Head of caudate nucleus (tissue), 42 donors: ENCODE results near the gene NAA15.
"Not testable (repeated sequence)": the region's sequence is repeated elsewhere in the genome, so short reads cannot be mapped to it uniquely, and the experiment has no call there.

Experiments used
- DNase-seq, 42 donors: peaks; one replicate each; pipeline versions ENCODE4 v3.0.0 to v3.0.0-alpha.2; 2020 to 2021; ENCODE audit warnings: mixed read lengths in 7 of 42
- intact Hi-C: fragments of 100-400 bp; cut with DNase I; formaldehyde crosslinking; loops from one replicate; pipeline ENCODE4 v1.15.0; 2022

Gene NAA15

GRCh38 chr4:139301113-139301820, at the start of gene NAA15:
NAA15 (plus strand) TSS chr4:139301505; CDS start chr4:139301778, 273 bp downstream.
- intact Hi-C loops: loop anchor here (1.0 to 5.0 kb wide), 2 partner anchors 124 to 219 kb away; partner anchors contain the start of gene ELF2

GRCh38 chr4:139253046-139253445, 48.3 kb upstream of the NAA15 start:
- intact Hi-C loops: no loop called here
- DNase-seq: no peak

More at GRCh38 chr4:139301113-139301820, at the start of gene NAA15:
- peak; percentile 93 to 99 (median 97) for DNase-seq

GRCh38 chr4:139253713-139254112, 47.6 kb upstream of the NAA15 start:
- intact Hi-C loops: no loop called here
- DNase-seq: no peak

- intact Hi-C loops: not testable (repeated sequence)
Measured at GRCh38 chr4:139255581-139255980, 45.7 kb upstream of the NAA15 start.

GRCh38 chr4:139256349-139256748, 45.0 kb upstream of the NAA15 start:
- DNase-seq: no peak
- intact Hi-C loops: no loop called here

More at GRCh38 chr4:139255581-139255980, 45.7 kb upstream of the NAA15 start:
- not testable (repeated sequence) for DNase-seq

- DNase-seq: no peak
- intact Hi-C loops: no loop called here
Measured at GRCh38 chr4:139265654-139266053, 35.7 kb upstream of the NAA15 start.

- no peak for DNase-seq
- intact Hi-C loops: no loop called here
Measured at GRCh38 chr4:139266208-139266582, 35.1 kb upstream of the NAA15 start.

- peak in 41 of 42 donors; percentile 22 to 75 (median 47) for DNase-seq
- intact Hi-C loops: no loop called here
Measured at GRCh38 chr4:139266583-139267257, 34.6 kb upstream of the NAA15 start.

GRCh38 chr4:139267301-139267700, 34.0 kb upstream of the NAA15 start:
- DNase-seq: no peak
- intact Hi-C loops: no loop called here

- no peak for DNase-seq
- intact Hi-C loops: no loop called here
Measured at GRCh38 chr4:139273835-139274234, 27.5 kb upstream of the NAA15 start.

GRCh38 chr4:139274790-139275189, 26.5 kb upstream of the NAA15 start:
- intact Hi-C loops: no loop called here
- DNase-seq: no peak

GRCh38 chr4:139275281-139275735, 26.0 kb upstream of the NAA15 start:
- DNase-seq: peak in 5 of 42 donors; percentile 22 to 54 (median 38)
- intact Hi-C loops: no loop called here

GRCh38 chr4:139278485-139278884, 22.8 kb upstream of the NAA15 start:
- no peak for DNase-seq
- intact Hi-C loops: no loop called here

GRCh38 chr4:139278912-139279759, 22.2 kb upstream of the NAA15 start:
- peak in 9 of 42 donors; percentile 9 to 50 (median 19) for DNase-seq
- intact Hi-C loops: no loop called here

- intact Hi-C loops: no loop called here
- peak in 39 of 42 donors; percentile 19 to 73 (median 43) for DNase-seq
Measured at GRCh38 chr4:139279760-139280620, 21.3 kb upstream of the NAA15 start, which contains the start of gene MGARP. MGARP (minus strand) TSS chr4:139280225; CDS start chr4:139280158, 67 bp downstream.

- no peak for DNase-seq
- intact Hi-C loops: no loop called here
Measured at GRCh38 chr4:139282065-139282720, 19.1 kb upstream of the NAA15 start.

- intact Hi-C loops: no loop called here
- DNase-seq: no peak
Measured at GRCh38 chr4:139282721-139283075, 18.6 kb upstream of the NAA15 start.

- no peak for DNase-seq
- intact Hi-C loops: no loop called here
Measured at GRCh38 chr4:139286186-139286698, 15.1 kb upstream of the NAA15 start.
